Smooth muscle cell (in vitro differentiated cells): ENCODE results near the gene TSHR. TPM values are rescaled to one million over a fixed set of nuclear protein-coding genes. Genes with fewer than 3 reads are reported as not detected.

Experiments used
- DNase-seq: peaks from one replicate; lab custom pipeline; 2025; ENCODE audit not compliant: unreplicated experiment; lab: John Stamatoyannopoulos, UW
- H2AFZ ChIP-seq: fragments of 200-600 bp; sonication (generic); 2 replicates; pipeline ENCODE4 v1.6.0; 2016; ENCODE audit warnings: antibody characterized with exemption, low read depth, mild to moderate bottlenecking
- H3F3A ChIP-seq: fragments of 200-600 bp; sonication (generic); 2 replicates; pipeline ENCODE4 v1.6.0; 2017; ENCODE audit warnings: antibody characterized with exemption, low read depth
- H3K27ac ChIP-seq: fragments of 200-600 bp; sonication (generic); 2 replicates; pipeline ENCODE4 v1.5.1; 2016; ENCODE audit warnings: low read depth, mild to moderate bottlenecking
- H3K27me3 ChIP-seq: fragments of 200-600 bp; sonication (generic); 2 replicates; pipeline ENCODE4 v1.6.1; 2016; ENCODE audit warnings: low read depth, mild to moderate bottlenecking
- H3K36me3 ChIP-seq: fragments of 200-600 bp; sonication (generic); 2 replicates; pipeline ENCODE4 v1.5.1; 2016; ENCODE audit warnings: low read depth
- H3K4me1 ChIP-seq: fragments of 200-600 bp; sonication (generic); 2 replicates; pipeline ENCODE4 v1.5.1; 2016; ENCODE audit warnings: low read depth
- H3K4me2 ChIP-seq: fragments of 200-600 bp; sonication (generic); 2 replicates; pipeline ENCODE4 v1.6.0; 2016; ENCODE audit warnings: mild to moderate bottlenecking
- H3K4me3 ChIP-seq: fragments of 200-600 bp; sonication (generic); 2 replicates; pipeline ENCODE4 v1.5.1; 2016; ENCODE audit warnings: mild to moderate bottlenecking
- H3K79me2 ChIP-seq: fragments of 200-600 bp; sonication (generic); 2 replicates; pipeline ENCODE4 v1.6.0; 2016; ENCODE audit warnings: low read depth, mild to moderate bottlenecking
- H3K9ac ChIP-seq: fragments of 200-600 bp; sonication (generic); 2 replicates; pipeline ENCODE4 v1.6.0; 2016; ENCODE audit warnings: low read depth
- H3K9me3 ChIP-seq: fragments of 200-600 bp; sonication (generic); replicated peaks from 2 replicates; pipeline ENCODE4 v1.5.1; 2016; ENCODE audit warnings: low read depth
- H4K20me1 ChIP-seq: fragments of 200-600 bp; sonication (generic); 2 replicates; pipeline ENCODE4 v1.6.0; 2016; ENCODE audit warnings: low read depth
- WGBS: methylation state at CpG from one replicate; pipeline ENCODE4 v1.1.7; 2016; ENCODE audit warnings: low lambda C conversion rate; 5-methylcytosine and 5-hydroxymethylcytosine counted together
- polyA plus RNA-seq: library from polyadenylated mRNA; unstranded; fragments of >200 nt; fragmentation: Nextera tagmentation; extraction: Ambion mirVana; gene quantifications from 2 replicates; pipeline ENCODE4 v1.2.1, GENCODE V29; 2016
- total RNA-seq: library from RNA; depleted of rRNA; stranded (reverse); fragments of >200 nt; gene quantifications from 2 replicates; pipeline ENCODE4 v1.2.3, GENCODE V29; 2014
- TF ChIP-seq, protein P1 (sequence below): fragments of 200-600 bp; sonication (generic); IDR thresholded peaks from 2 replicates; pipeline ENCODE4 v1.5.1; 2017; ENCODE audit warnings: borderline replicate concordance, mild to moderate bottlenecking, antibody characterized with exemption; ENCODE audit not compliant: insufficient read depth, poor library complexity, severe bottlenecking

Gene TSHR
- total and polyA plus RNA-seq, 2 experiments from 2014 or later = not detected

DNA sequence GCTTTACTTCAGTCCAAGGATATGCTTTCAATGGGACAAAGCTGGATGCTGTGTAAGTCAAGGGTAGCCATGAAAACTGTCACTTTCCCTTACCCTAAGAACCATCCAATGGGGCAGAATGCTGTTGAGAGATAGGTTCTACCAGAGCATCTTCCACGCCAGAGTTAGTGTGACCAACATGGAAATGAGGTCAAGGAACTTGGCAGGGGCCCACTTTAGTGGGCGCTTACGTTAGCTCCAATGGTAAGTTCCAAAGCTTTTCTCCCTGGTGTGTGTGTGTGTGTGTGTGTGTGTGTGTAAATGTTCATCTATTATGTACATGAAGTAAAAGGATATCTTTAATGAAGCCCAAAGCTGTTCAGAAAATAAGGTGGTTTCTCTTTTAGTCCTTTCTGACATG is 141.2 kb downstream of the TSHR start:
- H4K20me1 ChIP-seq = no peaks in the 10 kb centered on the region
- no peaks in the 10 kb centered on the region for H3K9me3 ChIP-seq
- TF ChIP-seq, protein P1, sequence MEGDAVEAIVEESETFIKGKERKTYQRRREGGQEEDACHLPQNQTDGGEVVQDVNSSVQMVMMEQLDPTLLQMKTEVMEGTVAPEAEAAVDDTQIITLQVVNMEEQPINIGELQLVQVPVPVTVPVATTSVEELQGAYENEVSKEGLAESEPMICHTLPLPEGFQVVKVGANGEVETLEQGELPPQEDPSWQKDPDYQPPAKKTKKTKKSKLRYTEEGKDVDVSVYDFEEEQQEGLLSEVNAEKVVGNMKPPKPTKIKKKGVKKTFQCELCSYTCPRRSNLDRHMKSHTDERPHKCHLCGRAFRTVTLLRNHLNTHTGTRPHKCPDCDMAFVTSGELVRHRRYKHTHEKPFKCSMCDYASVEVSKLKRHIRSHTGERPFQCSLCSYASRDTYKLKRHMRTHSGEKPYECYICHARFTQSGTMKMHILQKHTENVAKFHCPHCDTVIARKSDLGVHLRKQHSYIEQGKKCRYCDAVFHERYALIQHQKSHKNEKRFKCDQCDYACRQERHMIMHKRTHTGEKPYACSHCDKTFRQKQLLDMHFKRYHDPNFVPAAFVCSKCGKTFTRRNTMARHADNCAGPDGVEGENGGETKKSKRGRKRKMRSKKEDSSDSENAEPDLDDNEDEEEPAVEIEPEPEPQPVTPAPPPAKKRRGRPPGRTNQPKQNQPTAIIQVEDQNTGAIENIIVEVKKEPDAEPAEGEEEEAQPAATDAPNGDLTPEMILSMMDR = no peak
- H3F3A ChIP-seq = no peaks in the 10 kb centered on the region
- H3K27ac ChIP-seq = no peak overlapping the region
- no peaks in the 10 kb centered on the region for H3K36me3 ChIP-seq
- H3K9ac ChIP-seq = no peak overlapping the region
- H2AFZ ChIP-seq = no peak overlapping the region
- H3K27me3 ChIP-seq = no peaks in the 10 kb centered on the region
- H3K4me3 ChIP-seq = no peak overlapping the region
- H3K4me1 ChIP-seq = no peaks in the 10 kb centered on the region
- WGBS = 93% methylated on average over 3 of the region's 3 CpGs
- no peak overlapping the region for H3K4me2 ChIP-seq
- no peaks in the 10 kb centered on the region for H3K79me2 ChIP-seq
- no peak for DNase-seq

DNA sequence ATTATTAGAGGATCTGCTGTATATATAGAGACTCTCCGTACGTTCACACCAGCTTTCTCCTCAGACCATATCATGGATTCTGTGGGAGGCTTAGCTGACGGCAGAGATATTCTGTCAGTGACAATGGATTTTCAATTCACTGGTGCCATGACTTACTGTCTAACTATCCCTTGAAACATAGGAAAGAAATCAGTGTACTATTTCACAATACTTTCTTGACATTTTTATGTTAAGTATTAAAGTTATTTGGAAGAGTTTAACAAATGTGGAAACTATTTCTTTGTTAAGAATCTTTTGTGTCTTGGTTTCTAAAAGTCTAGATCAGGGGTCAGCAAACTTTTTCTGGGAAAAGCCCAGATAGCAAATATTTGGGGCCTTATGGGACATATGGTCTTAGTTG is 146.8 kb downstream of the TSHR start:
- no peaks in the 10 kb centered on the region for H3K79me2 ChIP-seq
- no peaks in the 10 kb centered on the region for H3K4me1 ChIP-seq
- 89% methylated on average over 3 of the region's 3 CpGs for WGBS
- no peaks in the 10 kb centered on the region for H4K20me1 ChIP-seq
- no peak for DNase-seq
- no peak overlapping the region for H3K4me3 ChIP-seq
- H3K36me3 ChIP-seq = no peaks in the 10 kb centered on the region
- H3K9ac ChIP-seq = no peak overlapping the region
- H3K4me2 ChIP-seq = no peak overlapping the region
- TF ChIP-seq, protein P1 = no peak
- no peaks in the 10 kb centered on the region for H3F3A ChIP-seq
- no peaks in the 10 kb centered on the region for H3K27me3 ChIP-seq
- H3K27ac ChIP-seq = no peak overlapping the region
- H3K9me3 ChIP-seq = no peaks in the 10 kb centered on the region
- H2AFZ ChIP-seq = no peak overlapping the region

DNA sequence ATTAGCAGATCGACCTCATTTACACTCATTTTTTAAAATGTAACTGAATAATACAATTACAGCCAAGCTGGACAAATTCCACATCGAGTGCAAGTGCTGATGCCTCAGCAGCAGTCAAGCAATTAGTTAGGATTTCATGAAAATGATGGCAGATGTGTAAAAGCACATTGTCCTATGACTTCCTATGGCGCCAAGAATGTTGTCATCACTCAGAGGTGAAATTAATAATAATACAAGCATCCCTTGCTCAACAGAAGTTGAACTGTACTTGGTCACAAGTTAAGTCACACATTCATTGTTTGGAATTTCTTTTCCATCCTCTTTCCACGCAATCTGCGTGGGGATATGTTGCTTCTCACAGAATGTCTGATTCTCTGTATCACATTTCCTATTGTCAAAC is 148.0 kb downstream of the TSHR start:
- 90% methylated on average over 5 of the region's 5 CpGs for WGBS
- no peak for DNase-seq
- Histone ChIP-seq H3K4me1 (no peaks in the 10 kb centered on the region), H4K20me1 (no peaks in the 10 kb centered on the region), H3F3A (no peaks in the 10 kb centered on the region), H3K36me3 (no peaks in the 10 kb centered on the region), H3K79me2 (no peaks in the 10 kb centered on the region), H3K4me2 (no peak overlapping the region), H3K9me3 (no peaks in the 10 kb centered on the region), H3K9ac (no peak overlapping the region), H2AFZ (no peak overlapping the region), H3K27ac (no peak overlapping the region), H3K4me3 (no peak overlapping the region), H3K27me3 (no peaks in the 10 kb centered on the region)
- TF ChIP-seq, protein P1 = no peak

DNA sequence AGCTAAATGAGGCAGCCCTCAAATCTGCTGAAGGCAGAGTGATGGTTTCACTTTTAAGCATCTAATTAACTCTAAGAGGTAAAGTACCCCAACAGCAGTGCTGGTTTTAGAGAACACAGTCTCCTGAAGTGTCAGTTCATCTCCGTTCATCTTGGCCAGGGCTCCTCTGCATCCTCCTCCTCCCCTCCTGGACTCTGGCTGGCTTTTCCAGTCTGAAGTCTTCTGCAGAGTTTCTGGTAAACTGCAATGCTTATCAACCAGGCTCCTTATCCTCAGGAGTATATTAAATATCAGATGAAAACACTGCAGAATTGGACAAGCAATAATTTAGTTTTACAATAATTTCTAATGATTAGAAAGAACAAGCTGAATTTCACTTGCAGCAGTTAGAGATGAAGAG is 150.0 kb downstream of the TSHR start:
- Histone ChIP-seq H3F3A (no peaks in the 10 kb centered on the region), H3K4me3 (no peak overlapping the region), H3K9ac (no peak overlapping the region), H3K9me3 (no peaks in the 10 kb centered on the region), H3K4me1 (no peaks in the 10 kb centered on the region), H3K27me3 (no peaks in the 10 kb centered on the region), H3K79me2 (no peaks in the 10 kb centered on the region), H3K36me3 (no peaks in the 10 kb centered on the region), H3K4me2 (no peak overlapping the region), H4K20me1 (no peaks in the 10 kb centered on the region), H2AFZ (no peak overlapping the region), H3K27ac (no peak overlapping the region)
- TF ChIP-seq, protein P1 = no peak
- 78% methylated on average over 1 of the region's 1 CpG for WGBS
- DNase-seq = no peak
